B cell (primary cell): ENCODE measurements around the gene OGT. TPM values are rescaled to one million over a fixed set of nuclear protein-coding genes. Genes with fewer than 3 reads are reported as not detected.

ENCODE experiments used
- ATAC-seq: fragments of 200-7000 bp; cut with Tn5 transposase; one replicate; pipeline ENCODE4 v1.10.0; 2021; ENCODE audit warnings: low read depth, mild to moderate bottlenecking, moderate number of reproducible peaks, moderate library complexity
- CTCF ChIA-PET: fragments of 350-600 bp; sonication (Branson Sonifier 250); formaldehyde crosslinking; loops from one replicate; lab custom pipeline; 2021; ENCODE audit warnings: antibody characterized with exemption, inconsistent platforms; lab: Charles Lee
- POLR2A ChIA-PET: fragments of 350-600 bp; sonication (Branson Sonifier 250); formaldehyde crosslinking; loops from one replicate; lab custom pipeline; 2021; ENCODE audit warnings: antibody characterized with exemption; lab: Charles Lee
- DNase-seq: peaks from one replicate; pipeline ENCODE4 v3.0.0; 2013
- H2AFZ ChIP-seq: 2 replicates; pipeline ENCODE4 v1.6.1; 2012; ENCODE audit warnings: mild to moderate bottlenecking, low read depth, low read length; ENCODE audit not compliant: insufficient read depth, poor library complexity, severe bottlenecking
- H3K27ac ChIP-seq, 2 donors: 1 replicate in 1 of 2; 2 replicates in 1 of 2; pipeline ENCODE4 v1.5.1; 2012 to 2013; ENCODE audit warnings: low read length in 2 of 2, mild to moderate bottlenecking in 2 of 2, moderate library complexity in 1 of 2
- H3K27me3 ChIP-seq, 4 experiments: fragments of 200-600 bp in 1 of 4; sonication (generic) in 1 of 4; replicated peaks in 1 of 4; 1 replicate in 2 of 4; 2 replicates in 2 of 4; pipeline versions ENCODE4 v1.6.1 to v1.7.0; 2013 to 2016; ENCODE audit warnings: low read length in 3 of 4, mild to moderate bottlenecking in 2 of 4, mixed read lengths in 1 of 4, moderate library complexity in 1 of 4; ENCODE audit not compliant: insufficient read depth in 4 of 4, control insufficient read depth in 3 of 4; ENCODE audit errors: control extremely low read depth in 1 of 4
- H3K36me3 ChIP-seq, 2 experiments: replicated peaks in 1 of 2; 1 replicate in 1 of 2; 2 replicates in 1 of 2; pipeline versions ENCODE4 v1.6.1 to v1.7.1; 2013; ENCODE audit warnings: low read length in 1 of 2; ENCODE audit not compliant: insufficient read depth in 2 of 2, control insufficient read depth in 1 of 2; ENCODE audit errors: control extremely low read depth in 1 of 2, extremely low read depth in 1 of 2
- H3K4me1 ChIP-seq, 2 donors: fragments of 200-600 bp in 1 of 2; sonication (generic) in 1 of 2; 1 replicate in 1 of 2; 2 replicates in 1 of 2; pipeline versions ENCODE4 v1.5.1 to v1.6.1; 2013 to 2017; ENCODE audit warnings: low read length in 2 of 2; ENCODE audit not compliant: control insufficient read depth in 2 of 2, insufficient read depth in 2 of 2
- H3K4me2 ChIP-seq: replicated peaks from 2 replicates; pipeline ENCODE3; 2012; ENCODE audit warnings: mild to moderate bottlenecking, low read depth, low read length; ENCODE audit not compliant: poor library complexity, severe bottlenecking
- H3K4me3 ChIP-seq, 5 experiments: fragments of 200-600 bp in 1 of 5; sonication (generic) in 1 of 5; 1 replicate in 3 of 5; 2 replicates in 2 of 5; pipeline versions ENCODE4 v1.5.1 to v1.7.0; 2011 to 2016; ENCODE audit warnings: low read length in 4 of 5, mild to moderate bottlenecking in 4 of 5, low read depth in 2 of 5, control low read depth in 1 of 5, moderate library complexity in 1 of 5; ENCODE audit not compliant: insufficient read depth in 1 of 5; ENCODE audit errors: control extremely low read depth in 1 of 5, extremely low read depth in 1 of 5
- H3K79me2 ChIP-seq: fragments of 200-600 bp; sonication (generic); one replicate; pipeline ENCODE4 v1.6.0; 2016; ENCODE audit warnings: low read length; ENCODE audit not compliant: control insufficient read depth, insufficient read depth
- H3K9ac ChIP-seq: fragments of 200-600 bp; sonication (generic); 2 replicates; pipeline ENCODE4 v1.6.1; 2017; ENCODE audit warnings: mild to moderate bottlenecking, low read length, moderate library complexity
- H3K9me3 ChIP-seq, 3 donors: one replicate each; pipeline versions ENCODE4 v1.6.1 to v1.7.1; 2013; ENCODE audit warnings: low read length in 2 of 3; ENCODE audit not compliant: control insufficient read depth in 2 of 3, insufficient read depth in 1 of 3; ENCODE audit errors: control extremely low read depth in 1 of 3
- H4K20me1 ChIP-seq: 2 replicates; pipeline ENCODE4 v1.6.0; 2012; ENCODE audit warnings: mild to moderate bottlenecking, low read length; ENCODE audit not compliant: insufficient read depth, control insufficient read depth, poor library complexity, severe bottlenecking
- H3K27ac Mint-ChIP-seq: one replicate; pipeline ENCODE4 v1.8.0; 2021; ENCODE audit warnings: mixed read lengths
- H3K27me3 Mint-ChIP-seq: one replicate; pipeline ENCODE4 v1.8.0; 2021; ENCODE audit warnings: mixed read lengths
- H3K4me1 Mint-ChIP-seq: one replicate; pipeline ENCODE4 v1.8.0; 2021; ENCODE audit warnings: mixed read lengths
- H3K4me3 Mint-ChIP-seq: one replicate; pipeline ENCODE4 v1.8.0; 2021; ENCODE audit warnings: mixed read lengths
- H3K9me3 Mint-ChIP-seq: one replicate; pipeline ENCODE4 v1.8.0; 2022; ENCODE audit warnings: mixed read lengths; ENCODE audit not compliant: insufficient read depth
- EZH2 ChIP-seq: IDR thresholded peaks from 2 replicates; pipeline ENCODE4 v1.6.1; 2012; ENCODE audit warnings: borderline replicate concordance, low read depth, mild to moderate bottlenecking, moderate library complexity, low read length; ENCODE audit not compliant: insufficient read depth, poor library complexity, severe bottlenecking
- whole genome bisulfite sequencing: methylation state at CpG from one replicate; pipeline ENCODE4 v1.1.5; 2013; ENCODE audit warnings: missing lambda C conversion rate; ENCODE audit not compliant: insufficient coverage; 5-methylcytosine and 5-hydroxymethylcytosine counted together
- intact Hi-C: fragments of 100-400 bp; cut with micrococcal nuclease; formaldehyde crosslinking; loops from one replicate; pipeline ENCODE4 v1.10.0; 2022
- polyA plus RNA-seq: library from polyadenylated mRNA; depleted of rRNA; stranded (reverse); fragments of >200 nt; gene quantifications from 2 replicates; pipeline ENCODE4 v1.2.3, GENCODE V29; 2012
- total RNA-seq, 2 donors: library from RNA; stranded (reverse); fragments of 120-200 nt in 1 of 2; gene quantifications; 1 replicate in 1 of 2; 2 replicates in 1 of 2; pipeline versions ENCODE4 v1.2.3 to v1.2.4, GENCODE V29; 2013 to 2022
- TF ChIP-seq, protein P1 (sequence below): fragments of 200-600 bp; IDR thresholded peaks from one replicate; pipeline ENCODE4 v1.8.0; 2022; ENCODE audit warnings: antibody characterized with exemption, mild to moderate bottlenecking

The OGT gene
- total and polyA plus RNA-seq, 2 donors (not counting 1 experiment from before 2014, with no cell fraction given), result 235 to 307 TPM

DNA sequence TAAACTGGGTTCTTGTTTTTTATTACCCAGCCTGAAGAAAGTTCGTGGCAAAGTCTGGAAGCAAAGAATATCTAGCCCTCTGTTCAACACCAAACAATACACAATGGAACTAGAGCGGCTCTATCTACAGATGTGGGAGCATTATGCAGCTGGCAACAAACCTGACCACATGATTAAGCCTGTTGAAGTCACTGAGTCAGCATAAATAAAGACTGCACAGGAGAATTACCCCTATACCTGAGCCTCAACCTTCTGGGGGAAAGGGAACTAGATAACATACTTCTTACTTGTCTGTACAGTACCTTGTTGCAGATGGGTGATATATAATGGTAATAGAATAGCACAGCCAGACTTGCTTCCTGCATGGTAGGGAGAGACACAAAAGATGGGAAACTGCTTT, 40.7 kb downstream of the OGT start:
- no peak for ATAC-seq
- no peak overlapping the region for H3K4me3 Mint-ChIP-seq

DNA sequence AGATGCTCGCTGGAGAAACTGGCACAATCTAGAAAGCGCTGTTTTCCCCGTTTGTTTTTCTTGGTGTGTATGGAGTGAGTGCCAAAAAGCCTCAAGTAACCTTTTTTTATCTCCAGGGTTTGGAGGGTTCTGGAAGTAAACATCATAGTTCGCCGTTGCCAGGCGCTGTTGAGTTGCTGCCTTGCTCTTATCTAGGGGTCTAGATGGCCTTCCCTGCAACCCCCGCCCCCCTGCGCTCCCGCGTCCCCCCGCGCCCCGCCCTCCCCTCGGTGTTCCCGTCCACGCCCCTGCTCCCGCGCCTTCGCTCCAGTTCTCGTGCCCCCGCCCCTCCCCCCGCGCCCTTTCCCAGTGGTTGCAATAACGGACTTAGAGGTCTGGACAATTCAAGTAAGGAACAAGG, 44.8 kb downstream of the OGT start:
- POLR2A ChIA-PET, result no interaction called here

More for the DNA sequence above, 40.7 kb downstream of the OGT start:
- no CpG with 5 or more reads among the region's 2 CpGs for WGBS
- Histone ChIP-seq H2AFZ (no peak overlapping the region), H3K36me3 (peaks cover 1 to 39% of the 10 kb centered on the region in 2 experiments), H3K4me2 (no peak overlapping the region), H3K9ac (no peak overlapping the region), H3K4me3 (no peak overlapping the region), H3K4me1 (no peaks in the 10 kb centered on the region), H3K27me3 (no peaks in the 10 kb centered on the region), H3K9me3 (peaks cover 0 to 2% (median 0%) of the 10 kb centered on the region in 3 donors), H4K20me1 (no peaks in the 10 kb centered on the region), H3K27ac (no peak overlapping the region), H3K79me2 (no peaks in the 10 kb centered on the region)
- Mint-ChIP-seq H3K27me3 (no peaks in the 10 kb centered on the region), H3K27ac (no peak overlapping the region), H3K4me1 (no peaks in the 10 kb centered on the region), H3K9me3 (no peaks in the 10 kb centered on the region)
- no peak for DNase-seq
- intact Hi-C loops, result no loop called here
- POLR2A ChIA-PET, result no interaction called here
- no peak for TF ChIP-seq EZH2
- TF ChIP-seq, protein P1, sequence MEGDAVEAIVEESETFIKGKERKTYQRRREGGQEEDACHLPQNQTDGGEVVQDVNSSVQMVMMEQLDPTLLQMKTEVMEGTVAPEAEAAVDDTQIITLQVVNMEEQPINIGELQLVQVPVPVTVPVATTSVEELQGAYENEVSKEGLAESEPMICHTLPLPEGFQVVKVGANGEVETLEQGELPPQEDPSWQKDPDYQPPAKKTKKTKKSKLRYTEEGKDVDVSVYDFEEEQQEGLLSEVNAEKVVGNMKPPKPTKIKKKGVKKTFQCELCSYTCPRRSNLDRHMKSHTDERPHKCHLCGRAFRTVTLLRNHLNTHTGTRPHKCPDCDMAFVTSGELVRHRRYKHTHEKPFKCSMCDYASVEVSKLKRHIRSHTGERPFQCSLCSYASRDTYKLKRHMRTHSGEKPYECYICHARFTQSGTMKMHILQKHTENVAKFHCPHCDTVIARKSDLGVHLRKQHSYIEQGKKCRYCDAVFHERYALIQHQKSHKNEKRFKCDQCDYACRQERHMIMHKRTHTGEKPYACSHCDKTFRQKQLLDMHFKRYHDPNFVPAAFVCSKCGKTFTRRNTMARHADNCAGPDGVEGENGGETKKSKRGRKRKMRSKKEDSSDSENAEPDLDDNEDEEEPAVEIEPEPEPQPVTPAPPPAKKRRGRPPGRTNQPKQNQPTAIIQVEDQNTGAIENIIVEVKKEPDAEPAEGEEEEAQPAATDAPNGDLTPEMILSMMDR, result no peak
- CTCF ChIA-PET, result no interaction called here

More for the DNA sequence above, 44.8 kb downstream of the OGT start:
- Histone ChIP-seq H3K36me3 (peaks cover 1 to 28% of the 10 kb centered on the region in 2 experiments), H3K4me3 (no peak overlapping the region), H3K79me2 (no peaks in the 10 kb centered on the region), H3K9ac (no peak overlapping the region), H3K4me1 (no peaks in the 10 kb centered on the region), H4K20me1 (peaks cover 10% of the 10 kb centered on the region), H3K27ac (no peak overlapping the region), H3K9me3 (peaks cover 0 to 2% (median 0%) of the 10 kb centered on the region in 3 donors), H3K27me3 (no peaks in the 10 kb centered on the region), H2AFZ (no peak overlapping the region), H3K4me2 (no peak overlapping the region)
- ATAC-seq, result no peak
- DNase-seq, result no peak
- intact Hi-C loops, result no loop called here
- H3K27me3 Mint-ChIP-seq, result no peaks in the 10 kb centered on the region
- H3K4me3 Mint-ChIP-seq, result no peak overlapping the region
- no peaks in the 10 kb centered on the region for H3K4me1 Mint-ChIP-seq
- H3K27ac Mint-ChIP-seq, result no peak overlapping the region
- CTCF ChIA-PET, result no interaction called here
- TF ChIP-seq EZH2, result no peak
- TF ChIP-seq, protein P1, result no peak
- whole genome bisulfite sequencing, result no CpG with 5 or more reads among the region's 24 CpGs
- H3K9me3 Mint-ChIP-seq, result no peaks in the 10 kb centered on the region
